GM19397 (cell line): Measurements from ENCODE around the gene CCNY.
"Not testable (repeated sequence)": the region's sequence is repeated elsewhere in the genome, so short reads cannot be mapped to it uniquely, and the experiment has no call there.

ENCODE experiments used
- ATAC-seq: cut with Tn5 transposase; IDR thresholded peaks from one replicate; pipeline ENCODE4 v1.9.1; 2021; ENCODE audit warnings: mild to moderate bottlenecking, moderate library complexity; ENCODE audit not compliant: unreplicated experiment

The CCNY gene

GRCh38 chr10:35400595-35401268 lies 64.4 kb downstream of the CCNY start:
- no peak for ATAC-seq

GRCh38 chr10:35403491-35403890 lies 67.2 kb downstream of the CCNY start:
- not testable (repeated sequence) for ATAC-seq

- not testable (repeated sequence) for ATAC-seq
These were observed 67.8 kb downstream of the CCNY start for GRCh38 chr10:35404077-35404476.

- ATAC-seq, result not testable (repeated sequence)
These were observed 69.8 kb downstream of the CCNY start for GRCh38 chr10:35406003-35406630.

GRCh38 chr10:35407696-35408095 lies 71.4 kb downstream of the CCNY start:
- not testable (repeated sequence) for ATAC-seq

GRCh38 chr10:35409094-35409582 lies 72.8 kb downstream of the CCNY start:
- ATAC-seq, result no peak

- no peak for ATAC-seq
These were observed 73.5 kb downstream of the CCNY start for GRCh38 chr10:35409808-35410207.

- no peak for ATAC-seq
These were observed 75.9 kb downstream of the CCNY start for GRCh38 chr10:35412003-35412723.

- no peak for ATAC-seq
These were observed 76.7 kb downstream of the CCNY start for GRCh38 chr10:35412900-35413491.

- no peak for ATAC-seq
These were observed 77.9 kb downstream of the CCNY start for GRCh38 chr10:35413985-35414861.

GRCh38 chr10:35415505-35415904 lies 79.2 kb downstream of the CCNY start:
- no peak for ATAC-seq

GRCh38 chr10:35416619-35417312 lies 80.5 kb downstream of the CCNY start:
- no peak for ATAC-seq

GRCh38 chr10:35417313-35417625 lies 81.0 kb downstream of the CCNY start:
- ATAC-seq, result no peak

GRCh38 chr10:35417795-35418194 lies 81.5 kb downstream of the CCNY start:
- no peak for ATAC-seq

- not testable (repeated sequence) for ATAC-seq
These were observed 82.3 kb downstream of the CCNY start for GRCh38 chr10:35418580-35418979.

GRCh38 chr10:35420044-35420443 lies 83.7 kb downstream of the CCNY start:
- no peak for ATAC-seq

GRCh38 chr10:35420827-35421552 lies 84.7 kb downstream of the CCNY start:
- ATAC-seq, result no peak

GRCh38 chr10:35421553-35422178 lies 85.4 kb downstream of the CCNY start:
- ATAC-seq, result no peak

GRCh38 chr10:35422228-35422627 lies 85.9 kb downstream of the CCNY start:
- ATAC-seq, result no peak
